COLO668 (cell line): ENCODE data around the gene TUBGCP6.

Source experiments
- DNase-seq: peaks from one replicate; lab custom pipeline; 2025; ENCODE audit not compliant: unreplicated experiment; lab: John Stamatoyannopoulos, UW

Gene TUBGCP6

GRCh38 chr22:50244420-50245213 is at the start of gene TUBGCP6:
Gene TUBGCP6, minus strand, starts transcription at chr22:50245023. Its CDS starts 564 bp downstream, at chr22:50244459.
- DNase-seq, result peak; percentile 96

GRCh38 chr22:50294319-50294656 is 49.5 kb upstream of the TUBGCP6 start:
- DNase-seq, result peak; percentile 39

- peak; percentile 75 for DNase-seq
Measured at GRCh38 chr22:50293441-50294318, 48.9 kb upstream of the TUBGCP6 start.

- DNase-seq, result no peak
Measured at GRCh38 chr22:50292643-50293440, 48.0 kb upstream of the TUBGCP6 start.

- peak; percentile 96 for DNase-seq
Measured at GRCh38 chr22:50289942-50290630, 45.3 kb upstream of the TUBGCP6 start.

GRCh38 chr22:50289151-50289941 is 44.5 kb upstream of the TUBGCP6 start:
- DNase-seq, result no peak

- no peak for DNase-seq
Measured at GRCh38 chr22:50287731-50288130, 42.9 kb upstream of the TUBGCP6 start.

- DNase-seq, result no peak
Measured at GRCh38 chr22:50286701-50287318, 42.0 kb upstream of the TUBGCP6 start.

GRCh38 chr22:50286275-50286674 is 41.5 kb upstream of the TUBGCP6 start:
- DNase-seq, result no peak

- DNase-seq, result no peak
Measured at GRCh38 chr22:50285568-50286229, 40.9 kb upstream of the TUBGCP6 start.

GRCh38 chr22:50284479-50284878 is 39.7 kb upstream of the TUBGCP6 start:
- no peak for DNase-seq

GRCh38 chr22:50283821-50284220 is 39.0 kb upstream of the TUBGCP6 start:
- no peak for DNase-seq

- DNase-seq, result peak; percentile 29
Measured at GRCh38 chr22:50282361-50283155, 37.7 kb upstream of the TUBGCP6 start.

GRCh38 chr22:50281957-50282356 is 37.1 kb upstream of the TUBGCP6 start:
- DNase-seq, result no peak

GRCh38 chr22:50281384-50281760 is 36.5 kb upstream of the TUBGCP6 start:
- DNase-seq, result no peak

GRCh38 chr22:50280708-50281383 is 36.0 kb upstream of the TUBGCP6 start:
- DNase-seq, result no peak

GRCh38 chr22:50280022-50280707 is 35.3 kb upstream of the TUBGCP6 start:
- DNase-seq, result no peak
